Measurements from ENCODE around the gene SLC16A12.
"Not testable (repeated sequence)": the region's sequence is repeated elsewhere in the genome, so short reads cannot be mapped to it uniquely, and the experiment has no call there.

SLC16A12 gene

DNA sequence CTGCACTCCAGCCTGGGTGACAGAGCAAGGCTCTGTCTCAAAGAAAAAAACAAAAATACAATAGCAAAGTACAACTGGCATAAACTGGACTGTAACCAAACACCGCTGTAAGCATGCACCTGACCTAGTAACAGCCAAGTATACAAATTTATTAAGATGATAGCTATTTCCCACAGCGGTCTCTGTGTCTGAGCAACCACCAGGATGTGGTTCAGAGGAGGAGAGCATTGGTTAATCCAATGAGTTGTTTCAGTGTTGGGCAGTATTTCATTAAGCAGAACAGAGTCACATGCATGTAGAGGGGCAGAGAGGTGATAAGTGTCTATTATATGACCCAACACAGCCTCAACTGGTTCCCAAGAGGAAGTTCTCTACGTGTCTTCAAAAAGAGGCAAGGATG lies 4.0 kb downstream of the SLC16A12 start:
- DNase-seq = no peak
- no peaks in the 10 kb centered on the region for H3K36me3 ChIP-seq
- H3K4me1 ChIP-seq = no peaks in the 10 kb centered on the region
- TF ChIP-seq, protein P1, sequence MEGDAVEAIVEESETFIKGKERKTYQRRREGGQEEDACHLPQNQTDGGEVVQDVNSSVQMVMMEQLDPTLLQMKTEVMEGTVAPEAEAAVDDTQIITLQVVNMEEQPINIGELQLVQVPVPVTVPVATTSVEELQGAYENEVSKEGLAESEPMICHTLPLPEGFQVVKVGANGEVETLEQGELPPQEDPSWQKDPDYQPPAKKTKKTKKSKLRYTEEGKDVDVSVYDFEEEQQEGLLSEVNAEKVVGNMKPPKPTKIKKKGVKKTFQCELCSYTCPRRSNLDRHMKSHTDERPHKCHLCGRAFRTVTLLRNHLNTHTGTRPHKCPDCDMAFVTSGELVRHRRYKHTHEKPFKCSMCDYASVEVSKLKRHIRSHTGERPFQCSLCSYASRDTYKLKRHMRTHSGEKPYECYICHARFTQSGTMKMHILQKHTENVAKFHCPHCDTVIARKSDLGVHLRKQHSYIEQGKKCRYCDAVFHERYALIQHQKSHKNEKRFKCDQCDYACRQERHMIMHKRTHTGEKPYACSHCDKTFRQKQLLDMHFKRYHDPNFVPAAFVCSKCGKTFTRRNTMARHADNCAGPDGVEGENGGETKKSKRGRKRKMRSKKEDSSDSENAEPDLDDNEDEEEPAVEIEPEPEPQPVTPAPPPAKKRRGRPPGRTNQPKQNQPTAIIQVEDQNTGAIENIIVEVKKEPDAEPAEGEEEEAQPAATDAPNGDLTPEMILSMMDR (IDR thresholded peaks at IDR 0.05; ENCODE audit: low read depth, low read length) = no peak
- H3K27me3 ChIP-seq = peaks cover 21% of the 10 kb centered on the region
- H3K4me3 ChIP-seq (ENCODE audit: low read depth, low read length) = no peak overlapping the region
- no peaks in the 10 kb centered on the region for H3K9me3 ChIP-seq

DNA sequence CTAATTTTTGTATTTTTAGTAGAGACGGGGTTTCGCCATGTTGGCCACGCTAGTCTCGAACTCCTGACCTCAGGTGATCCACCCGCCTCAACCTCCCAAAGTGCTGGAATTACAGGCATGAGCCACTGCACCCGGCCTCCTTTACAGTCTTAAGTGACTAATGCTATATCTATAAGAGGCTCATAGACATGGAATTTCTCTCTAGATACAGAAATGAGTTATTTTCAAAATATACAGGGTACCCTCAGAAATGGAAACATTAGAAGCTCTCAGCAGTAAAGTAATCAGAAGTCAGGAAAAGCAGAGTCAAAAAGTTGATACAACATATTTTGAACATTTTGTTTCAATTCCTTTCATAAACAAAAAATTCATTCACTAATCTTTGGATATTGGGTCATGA lies 5.7 kb downstream of the SLC16A12 start:
- H3K9me3 ChIP-seq; H3K27me3 ChIP-seq; H3K36me3 ChIP-seq; H3K4me1 ChIP-seq; H3K4me3 ChIP-seq (ENCODE audit: low read depth, low read length); DNase-seq: not testable (repeated sequence)

DNA sequence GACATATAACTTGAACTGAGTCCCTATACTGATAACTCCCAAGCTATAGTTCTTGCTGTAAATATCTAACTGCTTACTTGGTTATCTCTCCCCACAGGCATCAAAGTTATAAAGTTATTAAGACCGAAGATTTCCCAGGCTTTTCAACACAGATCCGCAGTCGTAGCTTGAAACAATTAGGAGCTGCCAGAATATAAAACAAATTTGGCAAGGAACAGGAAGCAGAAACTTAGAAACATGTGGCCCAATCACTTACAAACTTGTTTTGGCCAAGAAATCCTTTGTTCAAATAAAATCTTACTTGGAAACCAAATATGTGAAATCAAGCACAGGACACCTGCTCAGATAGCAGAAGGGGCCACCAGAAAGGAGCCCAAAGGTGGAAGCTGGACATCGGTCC lies 9.0 kb downstream of the SLC16A12 start:
- Histone ChIP-seq H3K27me3 (peaks cover 4% of the 10 kb centered on the region; the same call in 1 of the 2 replicates), H3K4me1 (peaks cover 4% of the 10 kb centered on the region), H3K4me3 (ENCODE audit: low read depth, low read length) (no peak overlapping the region), H3K36me3 (no peaks in the 10 kb centered on the region), H3K9me3 (no peaks in the 10 kb centered on the region)
- DNase-seq = no peak
- TF ChIP-seq, protein P1 (IDR thresholded peaks at IDR 0.05; ENCODE audit: low read depth, low read length) = no peak

DNA sequence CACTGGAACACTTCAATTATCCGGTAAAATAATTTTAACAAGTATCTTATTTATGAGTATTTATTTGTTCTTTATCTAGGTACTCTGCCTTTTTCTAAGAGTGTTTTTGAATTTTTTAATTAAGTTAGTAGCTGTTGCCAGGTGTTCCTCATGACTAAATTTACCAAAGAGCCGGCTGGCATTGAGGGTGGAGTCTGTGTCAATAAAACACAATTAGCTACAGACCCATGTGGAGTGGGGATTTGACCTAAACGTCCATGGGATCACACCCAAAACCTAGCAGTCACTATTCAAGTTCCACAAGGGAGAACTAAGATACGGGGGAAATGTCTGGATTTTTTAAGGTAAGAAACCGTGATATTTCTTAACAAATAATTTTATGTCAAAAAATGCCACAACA lies 9.8 kb downstream of the SLC16A12 start:
- no peak for DNase-seq
- Histone ChIP-seq H3K4me3 (ENCODE audit: low read depth, low read length) (no peak overlapping the region), H3K36me3 (no peaks in the 10 kb centered on the region), H3K9me3 (no peaks in the 10 kb centered on the region), H3K27me3 (peaks cover 1% of the 10 kb centered on the region; the same call in 1 of the 2 replicates), H3K4me1 (peaks cover 4% of the 10 kb centered on the region)
- TF ChIP-seq, protein P1 (IDR thresholded peaks at IDR 0.05; ENCODE audit: low read depth, low read length) = no peak

DNA sequence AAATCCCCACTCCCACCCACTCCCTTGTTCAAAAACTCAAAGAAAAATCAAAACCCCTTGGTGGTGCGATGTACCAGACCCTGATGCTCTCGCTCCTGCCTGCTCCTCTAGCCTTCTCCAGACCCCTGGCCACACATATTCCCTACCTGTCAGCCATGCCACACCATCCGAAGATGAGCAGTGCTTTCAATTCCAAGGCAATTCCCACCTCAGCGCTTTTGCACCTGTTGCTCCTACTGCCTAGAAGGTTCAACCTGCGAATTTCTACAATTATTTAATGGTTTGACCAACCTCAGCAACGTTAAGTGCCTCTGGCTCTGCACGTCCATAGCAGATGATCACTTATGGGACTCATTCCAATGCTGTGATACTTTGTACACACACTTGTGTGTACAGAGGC lies 11.1 kb downstream of the SLC16A12 start:
- no peak for DNase-seq
- no peaks in the 10 kb centered on the region for H3K36me3 ChIP-seq
- TF ChIP-seq, protein P1 (IDR thresholded peaks at IDR 0.05; ENCODE audit: low read depth, low read length) = no peak
- H3K27me3 ChIP-seq = no peaks in the 10 kb centered on the region
- no peak overlapping the region for H3K4me3 ChIP-seq (ENCODE audit: low read depth, low read length)
- H3K4me1 ChIP-seq = peaks cover 4% of the 10 kb centered on the region
- no peaks in the 10 kb centered on the region for H3K9me3 ChIP-seq

DNA sequence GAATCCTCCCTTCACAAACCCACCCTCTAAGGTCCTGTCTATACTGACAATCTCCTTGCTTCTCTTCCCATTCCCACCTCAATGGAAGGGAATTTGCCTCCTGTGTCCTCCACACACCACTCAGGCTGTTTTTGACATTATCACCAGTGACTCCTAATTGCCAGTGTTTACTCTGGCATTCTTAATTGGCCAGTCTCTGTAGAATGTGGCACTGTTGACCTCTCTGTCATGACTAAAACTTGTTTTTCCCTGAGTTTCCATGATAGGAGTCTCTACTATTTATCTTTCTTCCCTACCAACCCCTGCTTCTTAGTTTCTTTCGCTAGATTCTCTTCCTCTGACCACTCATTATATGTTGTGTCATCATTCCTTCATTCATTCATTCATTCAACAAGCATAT lies 12.1 kb downstream of the SLC16A12 start:
- Histone ChIP-seq H3K9me3 (no peaks in the 10 kb centered on the region), H3K4me3 (ENCODE audit: low read depth, low read length) (no peak overlapping the region), H3K27me3 (no peaks in the 10 kb centered on the region), H3K4me1 (peaks cover 4% of the 10 kb centered on the region), H3K36me3 (no peaks in the 10 kb centered on the region)
- DNase-seq = no peak
- TF ChIP-seq, protein P1 (IDR thresholded peaks at IDR 0.05; ENCODE audit: low read depth, low read length) = no peak

DNA sequence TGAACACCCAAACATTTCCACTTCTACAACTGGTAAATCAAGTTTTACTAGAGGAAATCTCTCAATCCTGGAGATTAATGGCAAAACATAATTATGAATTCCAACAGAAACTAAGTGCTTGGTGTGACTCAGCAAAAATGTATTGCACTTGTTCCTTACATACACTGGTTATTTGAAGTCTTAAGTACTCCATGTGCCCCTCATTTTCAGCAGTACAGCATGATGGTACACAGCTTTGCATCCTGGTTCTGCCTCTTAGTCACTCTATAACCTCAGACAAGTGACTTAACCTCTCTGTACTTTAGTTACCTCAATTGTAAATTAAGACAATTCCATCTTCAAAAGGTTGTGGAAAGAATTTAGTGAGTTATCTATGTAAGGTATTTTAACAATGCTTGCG lies 12.9 kb downstream of the SLC16A12 start:
- Histone ChIP-seq H3K9me3 (no peaks in the 10 kb centered on the region), H3K4me3 (ENCODE audit: low read depth, low read length) (no peak overlapping the region), H3K27me3 (no peaks in the 10 kb centered on the region), H3K36me3 (no peaks in the 10 kb centered on the region), H3K4me1 (peaks cover 4% of the 10 kb centered on the region)
- TF ChIP-seq, protein P1 (IDR thresholded peaks at IDR 0.05; ENCODE audit: low read depth, low read length) = no peak
- DNase-seq = no peak
